H1 (cell line): Measurements from ENCODE around the gene NR2C2. TPM values are rescaled to one million over a fixed set of nuclear protein-coding genes. Genes with fewer than 3 reads are reported as not detected.

Source experiments
- CTCF ChIA-PET: fragments of 300-600 bp; sonication (Branson Sonifier 250); formaldehyde crosslinking; loops from one replicate; lab custom pipeline; 2021; ENCODE audit not compliant: partially characterized antibody; lab: Charles Lee
- POLR2A ChIA-PET: fragments of 300-600 bp; sonication (Branson Sonifier 250); formaldehyde crosslinking; loops from one replicate; lab custom pipeline; 2021; ENCODE audit warnings: inconsistent platforms; ENCODE audit not compliant: partially characterized antibody; lab: Charles Lee
- DNase-seq, 2 experiments: peaks; one replicate each; pipeline versions ENCODE4 v3.0.0 to v3.0.0-alpha.2; 2010 to 2022; ENCODE audit warnings: low spot score in 2 of 2, low read depth in 1 of 2, mixed read lengths in 1 of 2
- FAIRE-seq: peaks from 2 replicates; lab custom pipeline; 2011; peaks lifted over from hg19 to GRCh38; lab: Jason Lieb, UNC
- H2AFZ ChIP-seq: 2 replicates; pipeline ENCODE4 v1.8.1; 2012; ENCODE audit warnings: low read length, inconsistent platforms
- H2AK5ac ChIP-seq: 2 replicates; pipeline ENCODE4 v1.6.1; 2013; ENCODE audit warnings: low read depth, low read length
- H2BK120ac ChIP-seq: replicated peaks from 2 replicates; pipeline ENCODE3; 2013; ENCODE audit warnings: low read depth, low read length, inconsistent platforms
- H2BK12ac ChIP-seq: 2 replicates; pipeline ENCODE4 v1.6.1; 2013; ENCODE audit warnings: low read depth, low read length
- H2BK15ac ChIP-seq: 2 replicates; pipeline ENCODE4 v1.6.1; 2013; ENCODE audit warnings: low read length
- H2BK20ac ChIP-seq: 2 replicates; pipeline ENCODE4 v1.6.1; 2013; ENCODE audit warnings: low read length
- H2BK5ac ChIP-seq: 2 replicates; pipeline ENCODE4 v1.6.1; 2013; ENCODE audit warnings: low read depth, low read length
- H3K14ac ChIP-seq: 2 replicates; pipeline ENCODE4 v1.6.1; 2013; ENCODE audit warnings: inconsistent platforms; ENCODE audit not compliant: insufficient read length
- H3K18ac ChIP-seq: 2 replicates; pipeline ENCODE4 v1.6.1; 2013; ENCODE audit warnings: low read length; ENCODE audit errors: extremely low read depth
- H3K23ac ChIP-seq: 2 replicates; pipeline ENCODE4 v1.6.1; 2013; ENCODE audit warnings: inconsistent platforms; ENCODE audit not compliant: insufficient read length
- H3K23me2 ChIP-seq: 2 replicates; pipeline ENCODE4 v1.6.1; 2013; ENCODE audit warnings: low read depth, low read length
- H3K27ac ChIP-seq: 2 replicates; pipeline ENCODE4 v1.6.1; 2011; ENCODE audit warnings: low read depth, low read length, inconsistent platforms
- H3K27me3 ChIP-seq, 4 experiments: replicated peaks in 1 of 4; 1 replicate in 1 of 4; 2 replicates in 3 of 4; pipeline versions ENCODE4 v1.6.1 to v1.8.1; 2011 to 2013; ENCODE audit warnings: low read length in 3 of 4, mild to moderate bottlenecking in 3 of 4, inconsistent platforms in 2 of 4, mixed read lengths in 2 of 4, moderate library complexity in 1 of 4; ENCODE audit not compliant: control insufficient read depth in 3 of 4, insufficient read depth in 3 of 4; ENCODE audit errors: extremely low read depth in 1 of 4
- H3K36me3 ChIP-seq, 4 experiments: 2 replicates each; pipeline versions ENCODE4 v1.6.1 to v1.8.1; 2011 to 2013; ENCODE audit warnings: mild to moderate bottlenecking in 4 of 4, low read length in 3 of 4, moderate library complexity in 2 of 4, control low read depth in 1 of 4, inconsistent platforms in 1 of 4; ENCODE audit not compliant: insufficient read depth in 4 of 4, control insufficient read depth in 2 of 4
- H3K4ac ChIP-seq: replicated peaks from 2 replicates; pipeline ENCODE3; 2013; ENCODE audit warnings: low read length, low read depth, mixed read lengths, inconsistent platforms; ENCODE audit not compliant: insufficient read length
- H3K4me1 ChIP-seq, 4 experiments: replicated peaks in 1 of 4; 1 replicate in 1 of 4; 2 replicates in 3 of 4; pipeline versions ENCODE4 v1.6.1 to v1.8.1; 2011 to 2013; ENCODE audit warnings: low read length in 3 of 4, inconsistent platforms in 2 of 4, mixed read lengths in 1 of 4; ENCODE audit not compliant: insufficient read depth in 4 of 4, control insufficient read depth in 3 of 4
- H3K4me2 ChIP-seq, 2 experiments: 2 replicates each; pipeline versions ENCODE4 v1.6.1 to v1.8.1; 2011 to 2013; ENCODE audit warnings: low read depth in 2 of 2, low read length in 2 of 2, control low read depth in 1 of 2, inconsistent platforms in 1 of 2, mild to moderate bottlenecking in 1 of 2; ENCODE audit not compliant: insufficient read depth in 1 of 2
- H3K4me3 ChIP-seq, 4 experiments: fragments of 200-600, 300-600 bp in 1 of 4; sonication (generic), shearing (Covaris generic), sonication (Bioruptor Twin) in 1 of 4; 2 replicates each; pipeline versions ENCODE4 v1.5.1 to v1.8.1; 2011 to 2016; ENCODE audit warnings: low read length in 4 of 4, low read depth in 3 of 4, control low read depth in 2 of 4, inconsistent platforms in 2 of 4, mild to moderate bottlenecking in 2 of 4, mixed read lengths in 1 of 4, moderate library complexity in 1 of 4; ENCODE audit not compliant: insufficient read depth in 2 of 4; ENCODE audit errors: extremely low read depth in 1 of 4
- H3K56ac ChIP-seq: replicated peaks from 2 replicates; pipeline ENCODE3; 2013; ENCODE audit warnings: low read depth, mild to moderate bottlenecking, mixed read lengths, low read length, inconsistent platforms; ENCODE audit not compliant: insufficient read length
- H3K79me1 ChIP-seq: 2 replicates; pipeline ENCODE4 v1.6.1; 2013; ENCODE audit warnings: low read depth, low read length, control low read depth
- H3K79me2 ChIP-seq, 2 experiments: 2 replicates each; pipeline versions ENCODE4 v1.6.1 to v1.8.1; 2012 to 2013; ENCODE audit warnings: low read length in 2 of 2, mild to moderate bottlenecking in 2 of 2, inconsistent platforms in 1 of 2; ENCODE audit not compliant: insufficient read depth in 2 of 2, control insufficient read depth in 1 of 2
- H3K9ac ChIP-seq, 4 experiments: replicated peaks in 1 of 4; 1 replicate in 1 of 4; 2 replicates in 3 of 4; pipeline versions ENCODE4 v1.6.1 to v1.8.1; 2011 to 2013; ENCODE audit warnings: low read depth in 3 of 4, low read length in 3 of 4, control low read depth in 2 of 4, mild to moderate bottlenecking in 2 of 4, moderate library complexity in 2 of 4, inconsistent platforms in 1 of 4; ENCODE audit errors: extremely low read depth in 1 of 4
- H3K9me3 ChIP-seq, 2 experiments: 2 replicates each; pipeline versions ENCODE4 v1.6.1 to v1.8.1; 2012 to 2013; ENCODE audit warnings: mild to moderate bottlenecking in 2 of 2, moderate library complexity in 2 of 2, control low read depth in 1 of 2, inconsistent platforms in 1 of 2, low read depth in 1 of 2, low read length in 1 of 2, mixed read lengths in 1 of 2; ENCODE audit not compliant: insufficient read depth in 2 of 2
- H4K20me1 ChIP-seq, 2 experiments: replicated peaks in 1 of 2; 2 replicates each; pipeline versions ENCODE3 to v1.8.1; 2011 to 2013; ENCODE audit warnings: inconsistent platforms in 2 of 2, low read length in 2 of 2, mild to moderate bottlenecking in 1 of 2; ENCODE audit not compliant: insufficient read depth in 2 of 2, control insufficient read depth in 1 of 2
- H4K5ac ChIP-seq: 2 replicates; pipeline ENCODE4 v1.6.1; 2013; ENCODE audit warnings: low read length, low read depth, mixed read lengths, inconsistent platforms; ENCODE audit not compliant: insufficient read length
- H4K8ac ChIP-seq: 2 replicates; pipeline ENCODE4 v1.8.0; 2013; ENCODE audit warnings: mild to moderate bottlenecking, moderate library complexity, low read length, inconsistent platforms; ENCODE audit not compliant: insufficient read depth; ENCODE audit errors: extremely low read depth
- H4K91ac ChIP-seq: replicated peaks from 2 replicates; pipeline ENCODE3; 2013; ENCODE audit warnings: low read length, mixed read lengths, inconsistent platforms; ENCODE audit not compliant: insufficient read length
- BACH1 ChIP-seq: IDR thresholded peaks from 2 replicates; pipeline ENCODE4 v1.6.1; 2012; ENCODE audit warnings: low read length, improper control_type of control experiment
- BCL11A ChIP-seq, 2 experiments: IDR thresholded peaks; one replicate each; pipeline ENCODE4 v1.6.1; 2011; ENCODE audit warnings: low read depth in 2 of 2, low read length in 2 of 2, mild to moderate bottlenecking in 2 of 2
- HDAC2 ChIP-seq, 2 experiments: fragments of 300-600 bp in 1 of 2; sonication (generic) in 1 of 2; IDR thresholded peaks; 2 replicates each; pipeline ENCODE4 v1.6.1; 2011 to 2012; ENCODE audit warnings: low read depth in 2 of 2, low read length in 2 of 2, mild to moderate bottlenecking in 2 of 2, moderate library complexity in 2 of 2, borderline replicate concordance in 1 of 2, inconsistent platforms in 1 of 2
- KDM4A ChIP-seq: IDR thresholded peaks from one replicate; pipeline ENCODE4 v1.7.1; 2012; ENCODE audit warnings: low read depth, mild to moderate bottlenecking, moderate library complexity, low read length, inconsistent platforms; ENCODE audit not compliant: severe bottlenecking
- MAX ChIP-seq: IDR thresholded peaks from 2 replicates; pipeline ENCODE4 v1.6.1; 2012; ENCODE audit warnings: inconsistent platforms
- SAP30 ChIP-seq: fragments of 300-600 bp; sonication (generic); IDR thresholded peaks from 2 replicates; pipeline ENCODE4 v1.7.1; 2012; ENCODE audit warnings: low read length, moderate library complexity, mild to moderate bottlenecking, inconsistent platforms; ENCODE audit not compliant: insufficient read depth, insufficient replicate concordance
- TAF7 ChIP-seq: optimal IDR thresholded peaks from 2 replicates; pipeline ENCODE3; 2011; ENCODE audit warnings: low read depth, mild to moderate bottlenecking, inconsistent platforms, low read length, moderate library complexity, borderline replicate concordance
- TEAD4 ChIP-seq: IDR thresholded peaks from 2 replicates; pipeline ENCODE4 v1.6.1; 2012; ENCODE audit warnings: low read depth, low read length, inconsistent platforms, mixed read lengths
- WGBS, 2 experiments: shearing (Covaris generic) in 1 of 2; methylation state at CpG; one replicate each; pipeline versions ENCODE4 v1.1.6 to v1.1.7; 2013 to 2015; ENCODE audit warnings: low lambda C conversion rate in 2 of 2, mixed read lengths in 2 of 2, inconsistent platforms in 1 of 2, low coverage in 1 of 2, missing lambda C conversion rate in 1 of 2; ENCODE audit not compliant: insufficient replicate concordance in 2 of 2, insufficient coverage in 1 of 2, insufficient read length in 1 of 2; ENCODE audit errors: extremely low coverage in 1 of 2, missing lambda C conversion rate in 1 of 2; 5-methylcytosine and 5-hydroxymethylcytosine counted together
- polyA plus RNA-seq, 7 experiments: library from polyadenylated mRNA; depleted of rRNA in 3 of 7; stranded (reverse) in 5 of 7; unstranded in 2 of 7; fragments of >200 nt in 5 of 7; fragments of 200-250 nt in 2 of 7; gene quantifications; 1 replicate in 5 of 7; 2 replicates in 1 of 7; 4 replicates in 1 of 7; pipeline versions ENCODE4 v1.2.1 to v1.2.3, GENCODE V29; 2011 to 2013; ENCODE audit warnings: missing spikeins in 2 of 7, mixed read lengths in 2 of 7
- total RNA-seq: library from RNA; stranded (reverse); fragmentation: NEBNext Ultra II Directional; extraction: Animal tissue kit (Norgen Biotek cat#: 25700); gene quantifications from 2 replicates; pipeline ENCODE4 v1.2.1, GENCODE V29; 2021
- TF ChIP-seq, protein P1 (sequence below): IDR thresholded peaks from 2 replicates; pipeline ENCODE4 v1.6.1; 2011; ENCODE audit warnings: low read length, improper control_type of control experiment

NR2C2 gene
- total and polyA plus RNA-seq, 2 of the 8 experiments (the other 6 are each of a cell fraction or from before 2014, with no cell fraction given): 16.6 to 44.4 TPM

- Histone ChIP-seq H3K9me3 (0 out of 4 replicates have a peak, but pooled peaks cover 0 to 4% of the 10 kb centered on the region in 2 experiments), H4K20me1 (no peaks in the 10 kb centered on the region), H3K18ac (no peak overlapping the region; the same call in 1 of the 2 replicates), H2BK12ac (no peak overlapping the region), H4K8ac (no peak overlapping the region), H3K27ac (no peak overlapping the region), H2AK5ac (no peak overlapping the region), H2BK15ac (no peak overlapping the region), H3K27me3 (no peaks in the 10 kb centered on the region), H3K23ac (no peak overlapping the region), H3K4ac (no peak overlapping the region), H3K4me3 (no peak overlapping the region), H4K5ac (no peak overlapping the region), H3K4me2 (no peak overlapping the region), H2AFZ (no peak overlapping the region), H3K56ac (no peak overlapping the region), H2BK20ac (no peak overlapping the region), H3K36me3 (peaks cover 0 to 2% (median 0%) of the 10 kb centered on the region in 4 experiments; a peak in 1 of 8 replicates), H3K14ac (no peak overlapping the region), H3K79me1 (no peaks in the 10 kb centered on the region), H2BK120ac (no peak overlapping the region), H3K23me2 (no peaks in the 10 kb centered on the region), H2BK5ac (no peak overlapping the region), H3K79me2 (no peaks in the 10 kb centered on the region), H3K4me1 (peaks cover 3 to 26% (median 19%) of the 10 kb centered on the region in 4 experiments), H4K91ac (no peak overlapping the region), H3K9ac (no peak overlapping the region)
- CTCF ChIA-PET: interaction anchor here (0.5 to 23.5 kb wide), 5 partner anchors 15 to 229 kb away, joined by 3 to 337 read pairs (median 3); no protein-coding TSS in a partner anchor
- FAIRE-seq: no peak
- 99% methylated on average over 7 of the region's 7 CpGs; no CpG with 5 or more reads in 1 of the 2 experiments for WGBS, 2 experiments
- DNase-seq: no peak
- POLR2A ChIA-PET: interaction anchor here (1.6 kb wide), 1 partner anchor 10 kb away, joined by 5 read pairs; no protein-coding TSS in a partner anchor
- TF ChIP-seq, protein P1, sequence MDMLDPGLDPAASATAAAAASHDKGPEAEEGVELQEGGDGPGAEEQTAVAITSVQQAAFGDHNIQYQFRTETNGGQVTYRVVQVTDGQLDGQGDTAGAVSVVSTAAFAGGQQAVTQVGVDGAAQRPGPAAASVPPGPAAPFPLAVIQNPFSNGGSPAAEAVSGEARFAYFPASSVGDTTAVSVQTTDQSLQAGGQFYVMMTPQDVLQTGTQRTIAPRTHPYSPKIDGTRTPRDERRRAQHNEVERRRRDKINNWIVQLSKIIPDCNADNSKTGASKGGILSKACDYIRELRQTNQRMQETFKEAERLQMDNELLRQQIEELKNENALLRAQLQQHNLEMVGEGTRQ: no peak
- TF ChIP-seq KDM4A: no peak
- no peak for TF ChIP-seq HDAC2 (IDR thresholded peaks at IDR 0.05; ENCODE audit: borderline replicate concordance in 1 of 2, low read depth in 2 of 2, low read length in 2 of 2)
- no peak for TF ChIP-seq TEAD4
- no peak for TF ChIP-seq BCL11A (IDR thresholded peaks at IDR 0.05; ENCODE audit: low read depth in 2 of 2, low read length in 2 of 2)
- no peak for TF ChIP-seq BACH1
- no peak for TF ChIP-seq TAF7
- TF ChIP-seq MAX: no peak
- TF ChIP-seq SAP30: no peak
Observed at GRCh38 chr3:14902719-14903118, 44.7 kb upstream of the NR2C2 start.
